Tibial nerve (tissue), 4 donors: ENCODE results near the gene ARL5C.

Experiments
- CTCF ChIP-seq, 5 experiments: fragments of 200-600 bp in 3 of 5; fragments of 450-650 bp in 2 of 5; sonication (generic) in 3 of 5; IDR thresholded peaks; one replicate each; pipeline ENCODE4 v1.5.1; 2016 to 2019; ENCODE audit warnings: antibody characterized with exemption in 5 of 5, mild to moderate bottlenecking in 3 of 5, moderate library complexity in 2 of 5
- EP300 ChIP-seq, 2 donors: sonication (generic); formaldehyde crosslinking; IDR thresholded peaks; one replicate each; pipeline ENCODE4 v1.6.1; 2017; ENCODE audit warnings: antibody characterized with exemption in 2 of 2, mild to moderate bottlenecking in 1 of 2
- POLR2A ChIP-seq, 2 donors: fragments of 450-650 bp; IDR thresholded peaks; one replicate each; pipeline ENCODE4 v1.6.1; 2017; ENCODE audit warnings: antibody characterized with exemption in 2 of 2, mild to moderate bottlenecking in 2 of 2, moderate library complexity in 2 of 2

GRCh38 chr17:39139561-39139960 lies 26.4 kb downstream of the ARL5C start:
- TF ChIP-seq CTCF (IDR thresholded peaks at IDR 0.05), result no peak
- TF ChIP-seq POLR2A (IDR thresholded peaks at IDR 0.05), result no peak
- no peak for TF ChIP-seq EP300 (IDR thresholded peaks at IDR 0.05)
